GM19463 (cell line): Measurements from ENCODE around the gene PKMYT1.

ENCODE experiments used
- ATAC-seq: cut with Tn5 transposase; IDR thresholded peaks from one replicate; pipeline ENCODE4 v1.9.1; 2021; ENCODE audit warnings: mild to moderate bottlenecking, moderate library complexity; ENCODE audit not compliant: unreplicated experiment

The PKMYT1 gene

DNA sequence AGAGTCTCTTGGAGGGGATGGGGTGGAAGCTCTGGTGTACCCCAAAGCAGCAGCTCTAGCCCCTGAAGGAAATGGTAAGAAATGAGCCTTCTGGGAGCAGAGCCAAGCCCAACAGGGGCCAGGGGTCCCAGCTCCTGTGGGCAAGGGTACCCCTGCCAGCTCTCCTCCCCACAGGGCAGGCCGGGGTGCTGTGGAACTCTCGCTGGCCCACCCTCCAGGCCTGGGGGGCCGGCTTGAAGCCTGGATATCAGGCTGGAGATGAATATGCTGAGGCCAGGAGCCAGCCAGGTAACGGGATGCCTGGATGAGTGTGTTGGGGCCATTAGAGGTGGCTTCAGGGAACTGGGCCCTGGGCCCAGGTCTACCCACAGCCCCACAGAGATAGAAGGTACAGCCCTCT is 20.3 kb upstream of the PKMYT1 start:
- ATAC-seq, result no peak

DNA sequence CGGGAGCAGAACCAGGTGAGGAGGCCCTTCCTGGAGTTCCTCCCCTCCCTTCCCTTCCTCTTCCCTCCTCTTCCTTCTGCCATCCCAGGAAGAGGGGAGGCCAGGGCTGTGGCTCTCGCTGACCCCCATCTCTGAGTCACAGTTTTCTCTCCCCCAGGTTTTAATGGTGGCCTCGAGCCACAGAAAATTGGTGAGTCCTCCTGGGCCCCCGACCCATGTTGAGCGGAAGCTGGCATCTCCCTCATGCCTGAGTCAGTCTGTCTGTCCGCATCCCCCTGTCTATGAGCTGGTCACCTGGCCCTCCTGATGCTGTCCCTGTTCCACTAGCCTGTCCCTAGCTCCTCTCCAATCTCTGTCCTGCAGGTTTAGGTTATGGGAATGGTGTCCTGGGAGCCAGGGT is 19.7 kb upstream of the PKMYT1 start:
- ATAC-seq, result no peak

DNA sequence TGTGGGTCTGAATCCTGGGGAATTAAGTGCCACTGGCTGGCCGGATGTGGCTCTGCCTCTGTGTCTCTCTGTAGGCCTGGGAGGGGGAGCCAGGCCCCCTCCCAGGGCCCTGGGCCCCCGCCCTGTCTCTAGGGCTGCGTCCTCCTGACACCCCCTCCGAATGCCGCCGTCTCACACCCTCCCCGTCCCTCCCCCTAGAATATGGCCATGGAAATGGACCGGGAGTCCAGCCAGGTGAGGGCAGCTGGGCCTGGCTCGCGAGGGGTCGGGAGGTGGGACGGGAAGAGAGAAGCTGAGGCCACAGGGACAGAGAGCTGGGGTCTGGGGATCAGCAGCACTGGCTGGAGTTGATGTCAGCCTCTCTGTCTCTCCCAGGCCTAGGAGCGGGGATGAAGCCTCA is 16.1 kb upstream of the PKMYT1 start:
- ATAC-seq, result no peak

DNA sequence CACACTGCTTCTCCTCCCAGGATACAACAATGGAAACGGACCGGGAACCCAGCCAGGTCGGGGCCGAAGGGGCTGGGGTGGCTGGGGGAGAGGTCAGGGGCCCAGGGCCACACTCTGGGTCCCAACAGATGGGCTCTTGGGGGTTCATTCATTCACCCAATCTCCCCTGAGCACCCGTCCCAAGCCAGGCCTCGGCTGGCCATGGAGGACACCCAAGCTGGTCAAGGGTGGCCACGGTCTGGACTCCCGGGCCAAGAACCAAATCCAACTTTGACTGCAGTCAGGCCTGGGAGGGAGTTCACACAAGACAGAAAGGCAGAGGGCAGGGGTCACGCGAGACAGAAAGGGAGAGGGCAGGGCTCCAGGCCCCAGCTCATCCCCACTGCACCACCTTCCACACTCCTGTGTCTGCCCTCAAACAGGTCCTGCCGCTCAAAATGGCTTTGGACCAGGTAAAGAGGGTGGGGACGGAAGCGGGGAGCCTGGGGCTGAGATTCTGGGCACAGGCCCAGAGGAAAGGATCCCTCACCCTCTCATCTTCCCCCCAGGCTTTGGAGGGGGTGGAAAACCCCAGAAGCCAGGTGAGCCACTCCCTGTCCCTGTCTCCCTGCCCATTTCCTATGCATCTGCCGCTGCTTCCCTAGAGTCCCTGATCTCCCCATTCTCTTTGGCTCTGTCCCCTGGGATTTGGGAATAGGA is 12.3 kb upstream of the PKMYT1 start:
- ATAC-seq, result no peak

DNA sequence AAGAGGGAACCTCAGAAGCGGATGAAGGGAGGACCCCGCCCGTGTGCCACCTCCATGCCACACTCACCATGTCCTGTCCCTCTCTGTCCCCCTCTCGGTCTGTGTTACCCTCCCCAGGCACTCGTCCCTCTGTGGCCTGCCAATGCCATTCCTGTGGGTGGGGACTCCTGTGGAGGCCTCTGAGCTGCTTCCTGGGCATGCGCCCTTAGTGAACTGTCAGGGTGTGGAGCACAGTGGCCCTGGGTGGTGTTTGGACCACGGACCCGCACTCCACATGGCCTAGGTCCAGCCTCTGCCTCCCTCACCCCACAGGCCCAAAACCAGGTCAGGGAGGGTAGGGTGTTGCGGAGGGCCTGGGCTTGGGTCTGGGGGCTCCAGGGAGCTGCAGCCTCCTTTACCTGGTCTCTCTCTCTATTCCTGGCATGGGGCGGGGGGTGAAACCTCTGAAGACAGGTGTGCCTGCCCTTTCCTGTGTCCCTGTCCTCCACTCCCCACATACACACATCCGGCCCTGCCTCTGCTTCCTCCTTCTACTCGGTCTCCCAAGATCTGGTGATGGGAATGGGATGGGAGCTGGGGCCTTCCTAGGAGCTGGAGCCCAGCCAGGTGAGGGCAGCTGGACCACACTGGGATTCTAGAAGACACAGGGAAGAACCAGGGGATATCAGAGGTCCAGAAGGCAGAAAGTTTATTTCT is 11.5 kb upstream of the PKMYT1 start:
- no peak for ATAC-seq

DNA sequence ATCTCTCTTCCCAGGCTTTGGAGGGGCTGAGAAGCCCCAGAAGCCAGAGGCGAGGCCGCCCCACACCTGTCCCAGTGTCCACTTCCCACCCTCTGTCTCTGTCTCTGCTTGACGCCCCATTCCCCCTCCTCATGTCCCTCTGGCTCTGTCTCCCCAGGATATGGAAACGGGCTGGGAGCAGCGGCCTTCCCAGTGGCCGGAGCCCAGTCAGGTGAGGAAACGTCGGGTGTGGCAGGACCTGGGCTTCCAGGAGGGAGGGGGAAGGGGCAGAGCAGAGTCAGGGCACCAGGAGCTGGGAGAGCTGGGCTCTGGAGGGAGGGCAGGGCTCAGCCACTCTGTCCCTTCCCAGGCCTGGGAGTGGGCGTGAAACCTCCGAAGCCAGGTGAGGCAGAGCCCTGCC is 10.6 kb upstream of the PKMYT1 start:
- ATAC-seq, result no peak

DNA sequence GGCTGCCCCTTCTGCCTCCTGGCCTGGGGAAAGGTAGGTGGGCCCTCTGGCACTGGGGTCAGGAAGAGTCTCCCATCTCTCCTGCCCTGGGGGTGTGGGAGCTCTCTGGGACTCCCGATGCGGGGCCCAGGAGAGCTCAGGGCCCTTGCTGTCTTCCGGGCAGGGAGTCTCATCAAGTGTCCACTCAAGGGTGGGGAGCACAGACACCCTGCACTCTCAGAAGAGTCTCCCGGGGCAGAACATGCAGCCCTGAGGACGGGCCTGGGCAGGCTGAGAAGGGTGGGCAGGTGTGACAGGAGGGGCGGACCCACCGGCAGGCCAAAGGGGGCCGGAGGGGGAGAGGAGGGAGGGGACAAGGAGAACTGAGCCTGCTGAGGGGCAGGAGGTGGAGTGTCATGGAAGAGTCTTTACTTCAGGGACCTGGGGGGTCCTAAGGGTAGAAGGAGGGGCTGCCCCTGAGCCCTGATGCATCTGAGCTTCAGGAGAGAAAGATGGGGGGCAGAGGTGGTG is 8.4 kb upstream of the PKMYT1 start:
- no peak for ATAC-seq

DNA sequence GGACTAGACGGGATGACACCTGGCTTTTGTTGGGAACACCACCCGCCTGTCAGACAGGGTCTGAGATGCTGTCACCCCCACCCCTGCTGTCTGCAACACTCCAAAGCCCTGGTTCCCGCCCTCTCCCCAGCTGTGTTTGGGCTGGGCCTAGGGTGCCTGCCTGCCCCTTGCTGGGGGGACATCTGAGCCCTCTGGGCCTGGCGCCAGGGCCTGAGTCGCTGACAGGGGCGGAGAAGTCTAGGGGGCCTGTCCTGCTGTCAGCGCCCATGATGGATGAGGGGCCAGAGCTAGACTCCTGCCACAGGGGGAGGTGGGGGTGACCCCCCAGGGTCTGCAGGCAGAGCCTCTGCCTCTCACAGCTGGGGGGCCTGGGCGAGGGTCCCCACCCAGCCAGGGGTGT is 7.6 kb upstream of the PKMYT1 start:
- no peak for ATAC-seq

DNA sequence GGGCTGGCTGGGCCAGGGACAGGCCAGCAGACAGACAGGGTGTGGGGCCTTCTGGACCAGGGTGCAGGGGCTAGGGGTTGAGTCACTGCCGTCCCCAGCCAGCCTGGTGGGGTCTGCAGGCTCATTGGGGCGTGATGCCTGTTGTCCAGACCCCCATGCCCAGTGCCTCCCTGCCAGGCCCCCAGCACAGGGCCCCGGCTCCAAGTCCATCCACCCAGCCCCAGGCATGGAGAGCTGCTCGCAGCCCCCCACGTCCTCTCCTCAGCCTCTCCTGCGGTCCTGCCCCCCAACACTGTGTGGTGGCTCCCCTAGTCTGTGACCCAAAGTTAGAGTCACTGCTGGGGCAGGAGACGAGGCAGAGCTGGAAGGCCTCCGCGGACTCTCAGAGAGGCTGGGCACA is 7.0 kb upstream of the PKMYT1 start:
- no peak for ATAC-seq

DNA sequence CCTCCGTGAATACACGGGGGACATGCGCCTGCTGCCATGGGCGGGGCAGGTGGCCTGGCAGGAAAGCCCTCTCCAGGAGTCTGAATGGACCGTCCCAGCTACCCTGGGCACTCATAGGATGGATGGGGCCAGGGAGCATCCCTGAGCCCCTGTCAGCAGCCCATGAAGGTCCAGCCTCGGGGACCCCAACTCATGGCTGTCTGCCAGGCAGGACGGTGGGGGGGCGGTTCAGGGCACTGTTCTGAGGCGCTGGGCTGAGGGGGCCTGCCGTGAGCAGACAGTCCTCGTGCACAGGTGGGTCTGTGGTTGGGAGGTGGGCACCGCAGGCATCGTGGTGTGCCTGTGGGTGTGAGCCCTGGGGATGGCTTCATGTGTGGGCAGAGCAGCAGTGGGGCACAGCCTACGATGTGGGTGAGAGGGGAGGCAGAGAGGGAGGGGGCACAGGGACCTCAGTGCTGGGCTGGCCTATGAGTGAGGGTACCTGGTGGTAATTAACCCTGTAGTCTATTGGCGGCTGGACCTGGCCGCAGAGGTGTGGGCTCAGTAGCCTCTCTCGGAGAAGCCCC is 6.5 kb upstream of the PKMYT1 start:
- no peak for ATAC-seq

DNA sequence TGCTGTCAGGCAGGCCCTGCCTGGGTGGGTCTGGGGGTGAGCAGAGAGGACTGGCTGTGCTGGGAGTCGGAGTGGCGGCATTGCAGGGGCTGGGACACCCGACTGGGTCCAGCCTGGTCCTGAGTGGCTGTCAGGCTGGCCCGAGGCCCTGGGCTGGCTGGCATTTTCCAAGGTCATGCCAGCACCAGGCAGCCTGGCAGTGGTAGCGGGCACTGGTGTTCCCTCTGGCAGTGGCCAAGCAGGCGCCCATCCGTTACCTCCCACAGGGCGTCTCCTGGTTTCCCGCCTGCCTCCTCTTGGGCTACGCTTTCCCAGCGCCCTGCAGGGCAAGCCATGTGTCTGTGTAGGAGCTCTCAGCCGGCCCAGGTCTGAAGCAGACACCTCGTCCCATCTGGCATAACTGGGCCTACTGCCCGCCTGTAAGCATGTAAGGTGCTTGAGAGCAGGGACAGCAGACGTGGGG is 5.7 kb upstream of the PKMYT1 start:
- no peak for ATAC-seq

DNA sequence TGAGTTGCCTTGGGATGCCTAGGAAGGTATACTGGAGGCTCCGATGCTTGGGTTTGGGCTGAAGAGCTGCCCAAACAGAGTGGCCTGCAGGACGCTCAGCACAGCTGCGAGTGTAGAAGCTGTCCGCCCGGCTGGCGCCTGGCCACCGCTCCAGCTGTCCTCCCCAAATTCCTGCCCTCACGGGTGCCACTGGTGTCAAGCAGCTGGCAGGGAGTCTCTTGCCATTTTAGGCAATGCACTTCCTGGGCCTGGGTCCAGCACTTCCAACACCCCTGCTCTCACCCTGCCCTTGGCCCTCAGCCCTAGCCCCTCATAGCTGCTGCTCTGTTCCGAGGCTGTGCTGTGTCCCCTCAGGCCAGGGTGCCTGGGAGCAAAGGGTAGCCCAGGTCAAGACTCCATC is 5.2 kb upstream of the PKMYT1 start:
- no peak for ATAC-seq

DNA sequence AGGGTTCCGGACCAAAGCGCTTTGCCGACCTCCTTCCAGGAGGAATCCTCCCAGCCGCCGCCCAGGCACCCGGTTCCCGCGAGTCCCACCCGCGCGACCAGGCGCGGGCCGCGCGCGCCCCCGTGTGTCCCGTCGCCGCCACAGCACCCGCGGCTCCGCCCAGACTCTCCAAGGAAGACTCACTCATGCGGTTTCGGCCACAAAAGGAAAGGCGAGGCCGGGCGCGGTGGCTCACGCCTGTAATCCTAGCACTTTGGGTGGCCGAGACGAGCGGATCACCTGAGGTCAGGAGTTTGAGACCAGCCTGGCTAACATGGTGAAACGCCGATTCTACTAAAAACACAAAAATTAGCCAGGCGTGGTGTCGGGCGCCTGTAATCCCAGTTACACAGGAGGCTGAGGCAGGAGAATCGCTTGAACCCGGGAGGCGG is 3.5 kb upstream of the PKMYT1 start:
- no peak for ATAC-seq

DNA sequence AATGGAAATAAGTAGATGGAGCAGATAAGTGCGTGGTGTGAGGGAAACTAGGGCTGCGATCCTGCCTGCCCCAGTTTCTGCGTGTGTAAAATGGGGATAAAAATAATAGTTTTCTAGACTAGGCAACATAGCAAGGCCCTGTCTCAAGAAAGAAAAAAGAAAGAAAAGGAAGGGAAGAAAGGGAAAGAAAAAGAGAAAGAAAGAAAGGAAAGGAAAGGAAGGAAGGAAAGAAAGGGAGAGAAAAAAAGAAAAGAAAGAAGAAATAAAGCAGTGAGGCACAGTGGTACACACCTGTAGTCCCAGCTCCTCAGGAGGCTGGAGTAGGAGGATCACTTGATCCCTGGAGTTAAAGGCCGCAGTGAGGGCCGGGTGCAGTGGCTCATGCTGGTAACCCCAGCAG is 2.2 kb upstream of the PKMYT1 start:
- no peak for ATAC-seq

DNA sequence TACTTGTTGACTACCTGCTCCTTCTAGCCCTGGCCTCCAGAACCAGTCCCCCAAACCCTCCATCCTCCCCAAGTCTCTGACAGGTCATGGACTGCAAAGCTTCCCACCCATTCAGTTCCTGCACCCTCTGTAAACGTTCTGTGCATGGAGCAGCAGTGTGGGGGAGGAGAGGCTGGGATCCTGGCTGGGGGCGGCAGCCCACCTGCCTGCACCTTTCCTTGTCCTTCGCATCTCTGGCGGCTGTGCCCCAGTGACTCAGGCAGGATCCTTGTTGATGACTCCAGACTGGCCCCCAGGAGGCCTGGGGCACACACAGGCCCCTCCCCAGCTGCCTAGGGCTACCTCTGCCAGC is 1.6 kb upstream of the PKMYT1 start:
- ATAC-seq, result no peak

DNA sequence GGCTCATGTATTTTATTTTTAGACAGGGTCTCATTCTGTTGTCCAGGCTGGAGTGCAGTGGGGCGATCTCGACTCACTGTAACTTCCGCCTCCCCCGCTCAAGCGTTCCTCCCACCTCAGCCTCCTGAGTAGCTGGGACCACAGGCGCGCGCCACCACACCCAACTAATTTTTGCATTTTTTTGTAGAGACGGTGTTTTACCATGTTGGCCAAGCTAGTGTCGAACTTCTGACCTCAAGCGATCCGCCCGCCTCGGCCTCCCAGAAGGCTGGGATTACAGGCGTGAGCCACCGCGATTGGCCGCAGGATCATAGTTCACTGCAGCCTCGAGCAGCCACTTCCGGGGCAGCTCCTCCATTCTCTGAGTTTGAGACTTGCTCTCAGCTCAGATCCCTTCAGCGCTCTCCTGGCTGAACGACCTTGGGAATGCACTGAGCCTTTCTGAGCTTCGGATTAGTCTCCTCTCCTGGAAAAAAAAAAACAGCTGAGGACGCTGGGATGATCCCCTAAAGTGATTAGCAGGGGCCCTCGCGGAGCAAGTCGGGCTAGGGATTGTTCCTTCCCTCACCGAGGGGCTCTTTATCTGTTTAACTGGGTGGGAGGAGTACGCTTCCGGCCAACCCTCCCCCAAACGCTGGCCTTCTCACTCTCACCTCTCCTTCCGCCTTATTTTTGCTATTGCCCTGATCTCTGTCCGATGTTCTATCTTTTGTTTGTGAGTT is 1.1 kb upstream of the PKMYT1 start:
- no peak for ATAC-seq

DNA sequence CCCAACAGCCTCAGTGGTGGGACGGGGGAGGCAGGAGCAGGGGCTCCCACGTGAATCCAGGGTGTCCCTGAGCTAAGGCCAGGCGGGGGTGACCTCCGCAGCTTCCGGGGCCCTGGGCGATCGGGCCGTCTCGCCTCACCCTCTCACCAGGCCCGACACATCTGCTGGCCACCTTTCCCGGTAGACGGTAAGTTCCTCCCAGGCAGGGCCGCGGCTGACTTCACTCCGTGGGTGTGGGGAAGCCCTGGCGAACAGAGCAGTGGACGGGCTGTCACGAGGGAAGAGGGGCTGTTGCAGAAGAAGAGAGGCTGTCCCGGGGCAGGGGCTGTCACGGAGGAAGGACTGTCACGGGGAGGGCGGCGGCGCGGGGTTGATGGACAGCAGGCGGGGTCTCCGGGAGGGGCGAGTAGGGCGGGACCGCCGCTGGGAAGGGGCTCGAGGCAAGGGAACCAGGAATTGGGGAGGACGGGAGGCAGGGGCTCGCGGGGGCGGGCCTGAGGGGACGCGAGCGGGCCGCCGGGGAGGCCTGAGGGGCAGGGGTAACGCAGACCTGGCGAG is 498 bp downstream of the PKMYT1 start:
- no peak for ATAC-seq

DNA sequence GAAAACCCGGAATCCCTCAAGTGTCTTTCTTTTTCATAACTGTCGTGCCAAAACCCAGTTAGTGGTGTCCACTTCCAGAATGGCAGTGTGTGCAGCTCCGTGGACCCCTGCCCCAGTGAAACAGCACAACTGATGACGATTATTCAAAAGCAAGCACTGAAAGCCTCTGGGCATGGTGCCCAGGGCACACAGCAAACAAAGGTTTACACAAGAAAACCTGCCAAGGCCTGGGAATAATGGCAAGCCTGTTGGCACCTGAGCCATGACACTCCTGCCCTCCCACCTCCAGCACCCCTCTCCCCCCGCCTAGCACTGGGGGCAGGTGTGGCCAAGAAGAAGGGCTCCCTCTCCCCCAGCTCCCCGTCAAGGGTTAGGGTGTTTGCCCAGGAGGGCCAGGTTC is 2.8 kb downstream of the PKMYT1 start:
- no peak for ATAC-seq

DNA sequence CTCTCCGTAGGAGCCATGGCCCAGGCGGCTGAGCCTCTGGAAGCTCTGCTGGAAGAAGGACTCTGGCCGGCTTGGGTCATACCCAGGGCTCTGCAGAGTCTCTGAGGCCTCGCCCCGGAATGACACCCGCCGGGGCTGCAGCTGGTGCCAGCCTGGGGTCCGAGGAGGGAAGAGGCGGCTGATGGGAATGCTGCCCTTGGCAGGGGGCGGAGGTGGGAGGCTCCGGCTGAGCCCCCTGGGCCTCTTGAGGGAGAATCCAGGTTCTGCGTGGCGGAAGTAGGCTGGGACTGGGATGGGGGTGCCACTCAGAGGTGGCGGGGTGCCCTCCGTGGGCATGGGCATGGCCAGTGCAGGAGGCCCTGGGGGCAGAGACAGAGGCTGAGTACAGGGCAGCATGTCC is 3.6 kb downstream of the PKMYT1 start:
- no peak for ATAC-seq

DNA sequence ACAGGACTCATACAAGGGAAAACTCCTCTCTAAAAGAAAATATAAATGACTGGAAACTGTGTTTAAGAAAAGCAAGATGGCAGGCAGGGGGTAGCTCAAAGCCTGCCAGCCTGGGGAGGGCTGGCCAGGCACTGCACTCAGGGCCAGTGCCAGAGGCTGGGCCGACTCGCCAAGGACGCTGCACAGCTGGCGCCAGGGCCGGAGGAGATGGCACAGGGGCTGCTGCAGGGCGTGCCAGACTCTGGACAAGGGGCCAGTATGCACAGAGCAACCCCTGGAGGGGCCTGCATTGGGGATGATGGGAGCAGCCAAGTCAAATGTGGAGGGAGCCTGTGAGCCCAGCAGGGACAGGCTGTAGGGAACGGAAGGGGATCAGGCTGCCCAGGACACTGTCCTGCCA is 4.0 kb downstream of the PKMYT1 start:
- ATAC-seq, result no peak

DNA sequence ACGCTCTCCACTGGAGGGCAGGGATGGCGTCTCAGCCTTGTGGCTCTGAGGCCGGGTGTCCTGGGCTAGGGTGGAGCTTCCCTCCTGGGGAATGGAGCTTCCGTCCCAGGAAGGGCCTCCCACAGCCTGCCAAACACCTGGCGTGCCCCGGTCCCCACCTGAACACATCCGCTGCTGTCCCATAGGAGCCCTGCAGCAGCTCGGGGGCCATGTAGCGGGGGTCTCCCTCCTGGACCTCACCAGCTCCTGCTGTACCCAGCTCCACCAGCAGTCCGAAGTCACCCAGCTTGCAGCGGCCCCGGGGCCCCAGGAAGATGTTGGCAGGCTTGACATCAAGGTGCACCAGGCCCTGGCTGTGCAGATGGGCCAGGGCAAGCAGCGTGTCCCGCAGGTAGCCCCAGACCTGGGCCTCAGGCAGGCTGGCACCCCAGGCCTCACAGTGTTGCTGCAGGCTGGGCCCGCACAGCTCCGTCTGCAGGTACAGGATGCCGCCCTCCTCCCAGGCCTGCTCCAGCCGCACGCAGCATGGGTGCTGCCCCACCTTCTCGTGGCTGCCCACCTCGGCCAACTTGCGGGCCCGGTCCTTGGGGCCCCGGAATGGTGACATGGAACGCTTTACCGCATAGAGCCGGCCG is 5.0 kb downstream of the PKMYT1 start:
- ATAC-seq, result no peak
